Caco-2 (cell line): ENCODE measurements around the gene PLEKHA5. TPM values are rescaled to one million over a fixed set of nuclear protein-coding genes. Genes with fewer than 3 reads are reported as not detected.
A peak's percentile ranks its signal among the peaks of the same experiment; 100 is the strongest.

Experiments
- BruUV-seq: library from RNA; stranded (reverse); fragments of 400-500 nt; replicated peaks from 2 replicates; lab custom pipeline; 2021; lab: Mats Ljungman, UMichigan
- CTCF ChIA-PET: fragments of 300-600 bp; sonication (Branson Sonifier 250); formaldehyde crosslinking; loops from one replicate; lab custom pipeline; 2022; ENCODE audit warnings: antibody characterized with exemption; lab: Charles Lee
- POLR2A ChIA-PET: fragments of 300-600 bp; sonication (Branson Sonifier 250); formaldehyde crosslinking; loops from one replicate; lab custom pipeline; 2022; ENCODE audit warnings: antibody characterized with exemption; lab: Charles Lee
- DNase-seq, 2 experiments: peaks; one replicate each; pipeline versions ENCODE4 v3.0.0 to v3.0.0-alpha.2; 2020 to 2022
- H3K27me3 ChIP-seq: replicated peaks from 2 replicates; pipeline ENCODE4 v1.6.0; 2011; ENCODE audit warnings: low read length; ENCODE audit not compliant: control insufficient read depth, insufficient read depth
- H3K36me3 ChIP-seq: 2 replicates; pipeline ENCODE4 v1.5.1; 2011; ENCODE audit warnings: low read length; ENCODE audit not compliant: control insufficient read depth, insufficient read depth
- H3K4me1 ChIP-seq: fragments of 250-450 bp; sonication (Bioruptor Pico); 2 replicates; pipeline ENCODE4 v1.5.1; 2020; ENCODE audit warnings: mild to moderate bottlenecking
- H3K4me3 ChIP-seq: 2 replicates; pipeline ENCODE4 v1.5.1; 2011; ENCODE audit warnings: low read depth, mild to moderate bottlenecking, control low read depth, low read length
- H3K9me3 ChIP-seq: fragments of 250-450 bp; sonication (Bioruptor Pico); 2 replicates; pipeline ENCODE4 v1.5.1; 2020; ENCODE audit warnings: mild to moderate bottlenecking, moderate library complexity
- H3K27ac Mint-ChIP-seq: one replicate; pipeline ENCODE4 v1.8.0; 2022; ENCODE audit warnings: mixed read lengths; ENCODE audit not compliant: unreplicated experiment
- H3K27me3 Mint-ChIP-seq: one replicate; pipeline ENCODE4 v1.8.0; 2022; ENCODE audit warnings: mixed read lengths; ENCODE audit not compliant: insufficient read depth, unreplicated experiment
- H3K36me3 Mint-ChIP-seq: one replicate; pipeline ENCODE4 v1.8.0; 2022; ENCODE audit warnings: mild to moderate bottlenecking, mixed read lengths; ENCODE audit not compliant: insufficient read depth, unreplicated experiment
- H3K4me1 Mint-ChIP-seq: one replicate; pipeline ENCODE4 v1.8.0; 2022; ENCODE audit warnings: low read depth, mixed read lengths; ENCODE audit not compliant: unreplicated experiment
- H3K4me3 Mint-ChIP-seq: one replicate; pipeline ENCODE4 v1.8.0; 2022; ENCODE audit warnings: mild to moderate bottlenecking, moderate library complexity, mixed read lengths; ENCODE audit not compliant: unreplicated experiment
- H3K9me3 Mint-ChIP-seq: one replicate; pipeline ENCODE4 v1.8.0; 2022; ENCODE audit warnings: mixed read lengths; ENCODE audit not compliant: unreplicated experiment
- intact Hi-C: fragments of 100-400 bp; cut with micrococcal nuclease; formaldehyde crosslinking; loops from one replicate; pipeline ENCODE4 v1.10.0; 2022; ENCODE audit not compliant: unreplicated experiment
- total RNA-seq: library from RNA; stranded (reverse); gene quantifications from 2 replicates; pipeline ENCODE4 v1.2.3, GENCODE V29; 2022
- TF ChIP-seq, protein P1 (sequence below), 2 experiments: fragments of 200-600 bp in 1 of 2; IDR thresholded peaks; 1 replicate in 1 of 2; 2 replicates in 1 of 2; pipeline versions ENCODE4 v1.5.1 to v1.8.0; 2011 to 2022; ENCODE audit warnings: antibody characterized with exemption in 1 of 2, control low read depth in 1 of 2, inconsistent platforms in 1 of 2, low read depth in 1 of 2, low read length in 1 of 2, mild to moderate bottlenecking in 1 of 2, moderate library complexity in 1 of 2; ENCODE audit not compliant: insufficient read depth in 1 of 2, severe bottlenecking in 1 of 2, unreplicated experiment in 1 of 2

The PLEKHA5 gene
- total RNA-seq, 1 experiment from 2014 or later = 69.1 TPM

DNA sequence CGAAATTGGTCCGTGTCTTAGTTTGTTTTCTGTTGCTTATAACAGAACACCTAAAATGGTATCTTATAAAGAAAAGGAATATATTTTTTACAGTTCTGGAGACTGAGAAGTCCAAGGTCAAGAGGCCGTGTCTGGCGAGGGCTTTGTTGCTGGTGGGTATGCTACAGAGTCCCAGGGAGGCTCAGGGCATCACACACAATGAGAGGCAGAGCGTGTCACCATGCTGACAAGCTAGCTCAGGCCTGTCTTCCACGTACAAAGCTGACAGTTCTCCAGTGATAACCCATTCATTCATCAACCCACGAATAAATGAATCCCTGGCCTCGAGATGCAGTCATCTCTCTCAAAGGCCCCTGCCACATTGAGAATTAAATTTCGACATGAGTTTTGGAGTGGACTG, 253.0 kb downstream of the PLEKHA5 start:
- ChIA-PET CTCF (no interaction called here), POLR2A (no interaction called here)
- H3K36me3 ChIP-seq = peaks cover 4% of the 10 kb centered on the region; the same call in 1 of the 2 replicates
- H3K4me1 ChIP-seq = no peaks in the 10 kb centered on the region; the same call in 1 of the 2 replicates
- Mint-ChIP-seq H3K4me3 (no peak overlapping the region), H3K9me3 (no peaks in the 10 kb centered on the region), H3K36me3 (peaks cover 32% of the 10 kb centered on the region), H3K4me1 (no peaks in the 10 kb centered on the region), H3K27me3 (no peaks in the 10 kb centered on the region), H3K27ac (no peak overlapping the region)
- TSS peak; percentile 17 for BruUV-seq
- H3K4me3 ChIP-seq = no peak overlapping the region
- TF ChIP-seq, protein P1, sequence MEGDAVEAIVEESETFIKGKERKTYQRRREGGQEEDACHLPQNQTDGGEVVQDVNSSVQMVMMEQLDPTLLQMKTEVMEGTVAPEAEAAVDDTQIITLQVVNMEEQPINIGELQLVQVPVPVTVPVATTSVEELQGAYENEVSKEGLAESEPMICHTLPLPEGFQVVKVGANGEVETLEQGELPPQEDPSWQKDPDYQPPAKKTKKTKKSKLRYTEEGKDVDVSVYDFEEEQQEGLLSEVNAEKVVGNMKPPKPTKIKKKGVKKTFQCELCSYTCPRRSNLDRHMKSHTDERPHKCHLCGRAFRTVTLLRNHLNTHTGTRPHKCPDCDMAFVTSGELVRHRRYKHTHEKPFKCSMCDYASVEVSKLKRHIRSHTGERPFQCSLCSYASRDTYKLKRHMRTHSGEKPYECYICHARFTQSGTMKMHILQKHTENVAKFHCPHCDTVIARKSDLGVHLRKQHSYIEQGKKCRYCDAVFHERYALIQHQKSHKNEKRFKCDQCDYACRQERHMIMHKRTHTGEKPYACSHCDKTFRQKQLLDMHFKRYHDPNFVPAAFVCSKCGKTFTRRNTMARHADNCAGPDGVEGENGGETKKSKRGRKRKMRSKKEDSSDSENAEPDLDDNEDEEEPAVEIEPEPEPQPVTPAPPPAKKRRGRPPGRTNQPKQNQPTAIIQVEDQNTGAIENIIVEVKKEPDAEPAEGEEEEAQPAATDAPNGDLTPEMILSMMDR (IDR thresholded peaks at IDR 0.05; ENCODE audit: insufficient read depth in 1 of 2, low read depth in 1 of 2, low read length in 1 of 2, severe bottlenecking in 1 of 2, unreplicated experiment in 1 of 2) = no peak
- intact Hi-C loops = no loop called here
- H3K27me3 ChIP-seq = no peaks in the 10 kb centered on the region
- peak in 1 of 2 experiments; percentile 11 for DNase-seq
- no peaks in the 10 kb centered on the region for H3K9me3 ChIP-seq

DNA sequence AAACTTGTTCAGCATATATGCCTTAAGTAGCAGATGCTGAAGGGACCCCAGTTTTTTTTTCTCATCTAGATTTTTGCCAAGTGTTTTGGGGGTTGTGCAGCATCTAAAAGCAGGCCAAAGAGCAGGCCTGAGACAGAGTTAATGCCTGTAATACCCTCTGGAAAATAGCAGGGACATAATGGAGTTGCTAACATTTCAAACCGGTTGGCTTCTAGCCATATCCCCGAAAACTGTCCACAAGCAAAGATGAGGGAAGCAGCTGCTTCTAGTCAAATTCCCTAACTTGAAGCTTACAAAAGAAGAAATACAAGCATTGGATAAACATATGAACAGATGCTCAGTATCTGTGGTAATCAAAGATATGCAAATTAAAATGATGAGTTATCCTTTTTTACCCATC, 257.6 kb downstream of the PLEKHA5 start:
- Mint-ChIP-seq H3K27ac (no peak overlapping the region), H3K27me3 (no peaks in the 10 kb centered on the region), H3K9me3 (peaks cover 9% of the 10 kb centered on the region), H3K36me3 (peaks cover 7% of the 10 kb centered on the region), H3K4me3 (no peak overlapping the region), H3K4me1 (peaks cover 6% of the 10 kb centered on the region)
- intact Hi-C loops = no loop called here
- Histone ChIP-seq H3K36me3 (no peaks in the 10 kb centered on the region), H3K4me1 (no peaks in the 10 kb centered on the region; the same call in 1 of the 2 replicates), H3K27me3 (no peaks in the 10 kb centered on the region), H3K9me3 (no peaks in the 10 kb centered on the region), H3K4me3 (no peak overlapping the region)
- no peak for DNase-seq
- no TSS peak for BruUV-seq
- ChIA-PET POLR2A (no interaction called here), CTCF (no interaction called here)
- TF ChIP-seq, protein P1 (IDR thresholded peaks at IDR 0.05; ENCODE audit: insufficient read depth in 1 of 2, low read depth in 1 of 2, low read length in 1 of 2, severe bottlenecking in 1 of 2, unreplicated experiment in 1 of 2) = no peak

DNA sequence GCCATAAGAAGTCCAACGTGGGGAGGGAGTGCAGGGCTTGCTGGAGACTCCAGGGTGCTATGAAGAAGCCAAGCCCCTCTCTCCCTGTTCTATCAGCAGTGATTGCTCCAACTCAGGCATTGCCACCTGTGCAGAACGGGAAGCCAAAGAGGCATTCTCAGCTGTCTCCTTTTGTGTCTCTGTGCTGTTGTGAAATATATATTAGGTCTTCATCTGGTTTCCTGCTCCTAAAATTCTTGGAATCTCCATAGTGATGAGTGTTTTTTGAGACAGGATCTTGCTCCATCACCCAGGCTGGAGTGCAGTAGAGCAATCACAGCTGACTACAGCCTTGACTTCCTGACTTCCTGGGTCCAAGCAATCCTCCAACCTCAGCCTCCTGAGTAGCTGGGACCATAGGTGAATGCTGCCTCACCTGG, 258.6 kb downstream of the PLEKHA5 start:
- Mint-ChIP-seq H3K27me3 (no peaks in the 10 kb centered on the region), H3K4me1 (peaks cover 6% of the 10 kb centered on the region), H3K9me3 (peaks cover 9% of the 10 kb centered on the region), H3K27ac (no peak overlapping the region), H3K4me3 (no peak overlapping the region), H3K36me3 (peaks cover 7% of the 10 kb centered on the region)
- intact Hi-C loops = no loop called here
- ChIA-PET POLR2A (no interaction called here), CTCF (no interaction called here)
- no peaks in the 10 kb centered on the region for H3K9me3 ChIP-seq
- H3K27me3 ChIP-seq = no peaks in the 10 kb centered on the region
- TF ChIP-seq, protein P1 (IDR thresholded peaks at IDR 0.05; ENCODE audit: insufficient read depth in 1 of 2, low read depth in 1 of 2, low read length in 1 of 2, severe bottlenecking in 1 of 2, unreplicated experiment in 1 of 2) = no peak
- DNase-seq = no peak
- H3K36me3 ChIP-seq = no peaks in the 10 kb centered on the region
- H3K4me3 ChIP-seq = no peak overlapping the region
- no peaks in the 10 kb centered on the region for H3K4me1 ChIP-seq
- BruUV-seq = no TSS peak
